22Rv1 (cell line): Measurements from ENCODE around the gene UTP3.

ENCODE experiments used
- CTCF ChIP-seq: fragments of 450-650 bp; IDR thresholded peaks from 2 replicates; pipeline ENCODE4 v1.5.1; 2017; ENCODE audit warnings: mild to moderate bottlenecking
- ZFX ChIP-seq: fragments of 450-650 bp; IDR thresholded peaks from 2 replicates; pipeline ENCODE4 v1.6.1; 2017; ENCODE audit warnings: antibody characterized with exemption, borderline replicate concordance

GRCh38 chr4:70734971-70735370 lies 46.6 kb downstream of the UTP3 start:
- TF ChIP-seq CTCF (no peak), ZFX (no peak)
